GM21717 (cell line): ENCODE data around the gene TGFBI.

Experiments
- ATAC-seq: cut with Tn5 transposase; IDR thresholded peaks from one replicate; pipeline ENCODE4 v1.9.1; 2021; ENCODE audit warnings: mild to moderate bottlenecking, moderate library complexity; ENCODE audit not compliant: unreplicated experiment

TGFBI gene

DNA sequence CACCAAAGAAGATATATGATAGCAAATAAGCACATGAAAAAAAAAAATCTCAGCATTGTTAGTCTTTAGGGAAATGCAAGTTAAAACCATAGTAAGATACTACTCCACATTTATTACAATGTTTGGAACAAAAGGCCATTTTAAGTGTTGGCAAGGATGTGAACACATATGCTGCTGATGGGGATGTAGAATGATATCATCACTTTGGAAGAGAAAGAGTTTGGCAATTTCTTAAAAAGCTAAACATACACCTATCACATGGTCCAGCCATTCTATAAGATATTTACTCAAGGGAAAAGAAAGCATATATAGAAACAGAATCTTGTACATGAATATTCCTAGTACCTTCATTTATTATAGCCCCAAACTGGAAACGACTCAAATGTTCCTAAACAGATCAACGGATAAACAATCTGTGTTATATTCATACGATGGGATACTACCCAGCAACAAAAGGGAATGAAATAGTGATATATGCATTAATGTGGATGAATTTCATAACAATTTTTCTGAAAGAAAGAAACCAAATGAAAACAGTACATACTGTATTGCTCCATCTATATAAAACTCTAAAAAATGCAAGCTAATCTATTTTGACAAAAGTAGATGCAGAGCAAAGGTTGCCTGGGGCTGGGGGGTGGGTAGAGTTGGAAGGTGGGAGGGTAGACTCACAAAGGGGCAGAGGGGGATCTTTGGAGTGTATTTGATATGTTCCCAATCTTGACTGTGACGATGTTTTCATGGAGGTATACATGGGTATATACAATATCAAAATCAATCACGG is 58.2 kb downstream of the TGFBI start:
- ATAC-seq: no peak

DNA sequence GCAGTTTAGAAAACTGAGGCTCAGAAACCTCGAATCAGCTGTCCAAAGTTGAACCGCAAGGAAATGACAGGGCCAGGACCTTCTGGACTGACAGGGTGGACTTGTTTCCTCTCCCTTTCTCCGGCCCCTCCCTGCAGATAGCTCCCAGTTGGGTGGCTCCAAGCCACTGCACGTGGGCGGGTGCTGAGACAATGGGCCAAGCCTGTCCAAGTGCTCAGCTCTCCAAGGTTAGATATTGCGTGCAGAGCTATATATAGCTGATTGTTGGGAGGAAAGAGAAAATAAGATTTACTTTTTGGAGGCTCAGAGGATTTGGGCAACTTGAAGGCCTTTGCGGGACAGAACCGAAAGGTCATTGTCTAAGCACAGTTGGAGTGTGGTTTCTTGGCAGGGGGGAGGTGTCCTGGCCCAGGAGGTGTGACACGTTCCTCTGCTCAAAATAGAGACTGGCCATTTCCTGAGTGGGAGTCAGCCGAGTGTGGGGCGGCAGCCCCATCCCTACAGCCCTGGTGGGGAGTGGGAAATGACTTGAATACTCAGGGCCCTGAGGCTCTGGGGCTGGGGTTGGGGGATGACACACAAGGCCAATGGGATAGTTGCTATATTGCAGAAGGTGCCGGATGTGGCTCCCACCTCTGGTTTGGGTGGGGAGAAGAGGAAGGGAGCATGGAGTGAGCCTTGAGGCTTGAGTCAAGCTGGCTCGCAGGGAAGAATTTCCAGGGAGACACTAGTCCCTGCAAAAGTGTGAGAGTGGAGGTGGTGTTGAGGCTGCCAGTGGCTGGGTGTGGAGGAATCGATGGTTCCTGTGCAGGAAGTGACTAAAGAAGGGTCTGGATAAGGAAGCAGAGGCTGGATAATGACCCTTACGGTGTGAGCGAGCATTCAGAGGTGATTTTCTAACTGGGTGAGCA is 59.4 kb downstream of the TGFBI start:
- no peak for ATAC-seq

DNA sequence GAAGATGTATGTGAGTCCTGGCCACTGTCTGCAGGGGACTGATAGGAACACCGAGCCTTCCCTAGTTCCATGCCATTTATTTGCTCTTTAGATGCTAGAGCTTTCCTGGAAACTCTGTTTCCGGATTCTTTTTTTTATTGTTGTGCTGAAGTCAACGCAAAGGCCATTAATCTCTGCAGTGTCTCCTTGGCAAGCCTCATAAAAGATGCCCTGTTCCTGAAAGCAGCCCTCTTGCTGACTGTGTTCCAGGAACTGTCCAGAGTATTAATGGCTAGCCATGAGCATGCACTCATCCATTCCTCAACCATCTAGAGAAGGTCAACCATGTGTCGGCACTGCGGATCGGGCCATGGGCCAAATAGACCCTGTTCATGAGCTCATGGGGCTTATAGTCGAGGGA is 61.0 kb downstream of the TGFBI start:
- no peak for ATAC-seq

DNA sequence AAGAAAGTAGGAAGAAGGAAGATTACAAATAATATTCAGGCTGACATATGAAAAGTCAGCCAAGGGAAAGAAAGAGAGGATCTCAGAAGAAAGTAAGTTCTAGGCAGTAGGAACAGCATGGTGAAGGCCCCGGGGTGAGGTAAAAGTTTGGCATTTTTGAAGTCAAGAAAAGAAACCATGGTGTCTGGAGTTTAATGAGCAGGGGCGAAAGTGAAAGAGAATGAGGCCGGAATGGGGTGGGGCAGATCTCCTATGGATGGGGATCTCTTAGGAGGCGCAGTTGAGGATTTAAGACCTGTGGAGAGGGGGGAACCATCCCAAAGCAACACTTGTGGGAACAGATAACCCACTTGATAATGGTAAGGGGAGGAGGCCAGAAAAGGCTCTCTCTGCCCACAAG is 61.5 kb downstream of the TGFBI start:
- no peak for ATAC-seq

DNA sequence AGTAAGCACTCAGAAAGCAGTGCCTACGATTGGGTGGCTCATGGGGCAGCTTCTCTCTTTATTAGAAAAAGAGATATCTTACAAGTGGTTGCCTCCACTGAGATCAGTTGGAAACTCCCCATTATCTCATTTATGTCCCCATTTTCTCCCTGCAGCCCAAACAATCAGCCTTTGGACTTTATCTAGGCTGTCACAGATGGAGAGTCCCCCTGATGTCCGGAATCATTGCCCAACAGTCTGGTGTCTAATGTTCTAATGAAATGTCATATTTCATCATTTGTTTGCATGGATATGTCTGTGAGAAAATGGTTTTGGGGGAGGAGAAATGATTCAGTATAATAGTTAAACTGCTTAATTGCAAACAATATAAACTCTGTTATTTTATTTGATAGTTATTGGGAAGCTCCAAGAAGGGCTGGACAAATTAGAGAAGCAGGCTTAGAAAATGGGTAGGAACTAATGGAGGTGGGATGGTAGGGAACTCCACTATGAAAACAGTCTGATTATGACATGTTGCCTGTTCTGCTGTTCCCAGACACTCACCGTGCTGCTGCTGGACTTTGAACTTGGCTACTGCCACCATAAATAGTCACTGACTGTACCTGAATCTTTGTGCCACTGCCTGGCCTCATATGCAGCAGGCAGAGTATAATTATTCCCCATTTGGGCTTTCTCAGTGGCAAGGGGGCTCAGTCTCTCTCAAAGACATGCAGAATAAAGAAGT is 65.6 kb downstream of the TGFBI start:
- no peak for ATAC-seq

DNA sequence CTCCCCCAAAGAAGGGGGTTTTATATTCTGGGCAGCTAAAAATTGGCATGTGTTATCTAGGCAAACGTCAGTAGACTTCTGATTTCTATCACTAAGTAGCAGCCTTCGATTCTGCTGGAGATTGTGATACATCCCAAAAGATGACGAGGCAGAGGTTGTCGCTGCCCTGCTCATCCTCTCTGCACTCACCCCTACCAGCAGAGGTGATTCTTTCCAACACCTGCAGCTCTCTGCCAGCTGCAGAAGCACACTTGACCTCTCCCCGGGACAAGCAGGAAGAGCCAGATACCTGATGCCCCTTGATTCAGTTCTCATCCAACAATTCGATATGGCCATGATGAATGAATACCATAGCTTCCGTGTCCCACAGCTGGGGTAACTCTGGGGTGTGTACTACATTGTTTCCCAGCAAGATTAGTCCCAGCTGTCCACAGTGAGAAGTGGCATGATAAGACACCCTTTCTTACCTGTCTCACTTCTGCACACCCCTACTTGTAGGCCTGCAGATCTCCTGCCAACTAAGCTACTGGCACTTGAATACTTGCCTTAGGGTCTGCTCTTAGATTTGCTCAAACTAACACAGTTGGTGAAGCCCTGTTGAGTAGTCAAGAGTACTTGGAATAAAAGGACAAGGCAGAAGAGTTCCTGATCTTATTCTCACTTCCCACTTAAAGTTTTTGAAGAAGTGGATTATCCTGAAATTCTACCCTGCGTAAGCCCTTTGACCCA is 66.3 kb downstream of the TGFBI start:
- no peak for ATAC-seq

DNA sequence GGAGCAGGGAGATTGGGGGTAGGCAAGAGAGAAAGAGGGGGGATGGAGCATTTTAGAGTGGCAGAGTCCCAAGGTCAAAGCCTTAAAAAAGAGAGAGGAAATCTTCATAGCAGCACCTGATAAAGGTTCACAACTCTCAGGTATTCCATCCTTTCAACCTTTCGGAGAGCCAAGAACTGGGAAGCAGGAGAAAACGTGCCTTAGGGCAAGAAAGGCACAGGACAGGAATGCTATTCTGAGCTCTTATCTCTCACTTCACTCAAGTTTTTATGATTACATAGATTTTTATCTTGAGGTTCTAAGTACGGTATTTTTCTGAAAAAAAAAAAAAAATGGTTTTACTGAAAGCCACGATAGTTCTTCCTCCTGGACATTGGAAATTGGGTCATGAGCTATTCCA is 69.4 kb downstream of the TGFBI start:
- ATAC-seq: no peak

DNA sequence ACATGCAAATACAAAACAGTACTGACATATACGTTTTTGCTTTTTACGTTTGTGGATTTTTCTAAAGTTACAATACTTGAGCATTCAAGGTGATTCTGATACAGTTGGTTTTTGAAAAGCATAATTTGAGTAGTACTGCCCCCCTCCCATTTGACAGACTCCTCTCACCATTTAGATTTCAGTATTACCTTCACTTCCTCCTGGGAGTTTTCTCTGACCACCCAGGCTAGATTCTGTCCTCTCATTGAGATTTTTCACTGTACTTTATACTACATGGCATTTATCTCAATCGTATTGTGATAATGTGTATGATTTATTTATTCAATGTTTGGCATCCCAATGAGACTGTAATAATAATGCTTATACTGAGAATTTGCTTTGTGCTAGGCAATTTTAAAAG is 71.1 kb downstream of the TGFBI start:
- no peak for ATAC-seq

DNA sequence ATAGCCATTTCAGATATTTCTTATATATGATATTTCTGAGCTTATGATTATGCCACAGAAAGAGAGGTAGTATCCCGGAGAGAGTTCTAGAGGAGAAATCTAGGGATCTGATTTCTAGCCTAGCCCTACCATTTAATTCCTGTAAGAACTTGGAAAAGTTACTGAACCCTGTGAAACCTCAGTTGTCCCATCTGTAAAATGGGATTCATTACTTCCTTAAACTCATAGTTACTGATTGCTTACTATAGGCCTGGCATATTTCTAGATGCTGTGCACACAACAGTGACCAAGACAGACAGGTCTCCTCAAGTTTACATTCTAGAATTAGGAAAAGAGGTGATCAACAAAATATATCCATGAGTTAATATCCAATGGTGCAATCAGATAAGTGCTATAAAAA is 73.1 kb downstream of the TGFBI start:
- no peak for ATAC-seq

DNA sequence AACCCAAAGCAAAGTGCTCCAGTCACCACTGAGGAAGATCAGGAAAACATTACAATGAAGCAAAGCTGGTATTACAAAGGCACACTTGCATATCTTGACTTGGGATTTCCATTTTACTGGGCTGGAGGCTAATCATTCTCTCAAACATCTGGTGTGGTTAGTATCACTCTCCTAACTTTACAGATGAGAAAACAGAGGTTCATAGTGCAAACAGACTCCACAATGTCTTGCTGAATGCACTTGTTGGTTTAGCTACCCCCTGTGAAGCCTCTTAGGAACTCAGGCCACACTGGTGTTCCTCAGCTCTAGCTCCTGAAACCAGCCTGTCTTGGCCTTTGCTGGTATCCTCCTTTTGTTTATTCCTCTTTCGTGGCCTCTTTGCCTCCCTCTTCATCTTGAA is 74.3 kb downstream of the TGFBI start:
- peak; percentile 52 for ATAC-seq

DNA sequence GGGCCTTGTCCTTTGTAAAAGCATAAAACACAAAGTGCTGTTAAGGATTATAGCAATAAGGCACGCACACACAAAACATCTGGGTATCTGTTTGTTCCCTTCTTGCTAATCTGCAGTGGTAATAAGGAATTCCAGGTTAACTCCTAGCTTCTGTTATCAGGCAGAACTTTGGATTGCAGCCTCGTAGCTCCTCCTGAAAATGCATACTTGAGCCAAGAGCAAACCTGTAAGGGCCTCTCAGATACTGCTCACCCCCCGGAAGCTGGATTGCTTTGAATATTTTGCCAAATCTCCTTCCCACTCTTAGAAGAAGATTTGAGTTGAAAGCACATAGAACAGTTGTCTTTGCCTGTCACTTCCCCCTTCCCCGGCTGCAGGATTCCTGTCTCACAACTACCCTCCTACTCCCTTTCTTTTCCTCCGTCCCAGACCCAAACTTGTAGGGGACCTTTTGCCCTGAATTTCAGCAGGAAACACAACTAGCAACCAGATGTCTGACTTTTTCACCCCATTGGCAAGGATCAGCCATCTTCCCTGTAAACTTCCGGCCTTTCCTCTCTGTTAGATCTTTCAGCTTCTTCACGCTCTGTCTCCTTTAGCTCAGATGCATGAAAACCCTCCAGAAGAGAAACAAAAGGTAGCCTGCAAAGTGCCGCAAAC is 75.6 kb downstream of the TGFBI start:
- no peak for ATAC-seq

DNA sequence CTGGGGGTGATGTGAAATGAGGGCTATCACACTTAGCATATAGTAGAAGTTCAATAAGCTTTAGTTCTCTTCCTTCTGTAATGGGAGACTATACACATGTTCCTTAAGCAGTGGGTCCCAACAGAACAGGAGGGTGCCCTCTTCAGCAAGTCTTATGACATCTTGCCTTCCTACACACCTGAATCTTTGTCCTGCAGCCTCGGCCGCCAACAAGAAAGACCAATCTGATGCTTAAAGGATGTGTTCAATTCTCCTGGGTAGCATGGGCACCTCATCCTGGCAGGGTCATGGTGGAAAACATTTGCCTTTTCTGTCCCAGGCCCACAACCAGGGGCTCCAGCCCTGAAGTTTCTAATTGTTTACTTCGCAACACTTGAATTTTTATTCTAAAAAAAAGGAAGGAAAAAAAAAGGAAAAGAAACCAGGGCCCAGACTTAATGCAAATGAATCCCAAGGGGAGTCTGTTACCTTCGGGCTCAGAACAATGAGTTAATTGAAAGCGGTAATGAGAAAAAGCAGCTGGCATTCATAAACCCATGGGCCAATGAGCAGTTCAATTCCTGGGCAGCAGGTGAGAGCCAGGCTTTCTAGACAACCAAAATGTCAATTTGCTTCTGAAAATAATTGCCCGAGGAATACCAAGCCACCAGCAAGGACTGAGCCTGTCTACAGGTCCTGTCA is 77.7 kb downstream of the TGFBI start:
- ATAC-seq: no peak

DNA sequence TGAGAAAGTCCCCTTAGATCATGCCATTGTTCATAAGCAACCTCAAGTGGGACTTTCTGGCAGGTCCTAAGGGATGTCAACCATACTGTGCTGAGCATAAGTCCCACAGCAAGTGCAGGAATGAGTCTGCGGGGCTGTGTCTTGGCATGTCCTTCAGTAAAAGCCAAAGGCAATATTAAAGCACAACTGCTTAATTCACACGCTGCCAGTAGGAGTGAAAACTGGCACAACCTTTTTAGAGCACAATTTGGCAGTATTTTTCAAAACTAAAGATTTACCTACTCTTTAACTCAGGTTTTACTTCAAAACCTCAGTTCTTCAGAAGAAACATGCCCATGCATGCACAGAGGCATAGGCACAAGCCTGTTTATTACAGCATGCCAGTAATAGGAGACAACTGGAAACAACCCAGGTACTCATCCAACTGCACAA is 79.4 kb downstream of the TGFBI start:
- peak; percentile 75 for ATAC-seq

DNA sequence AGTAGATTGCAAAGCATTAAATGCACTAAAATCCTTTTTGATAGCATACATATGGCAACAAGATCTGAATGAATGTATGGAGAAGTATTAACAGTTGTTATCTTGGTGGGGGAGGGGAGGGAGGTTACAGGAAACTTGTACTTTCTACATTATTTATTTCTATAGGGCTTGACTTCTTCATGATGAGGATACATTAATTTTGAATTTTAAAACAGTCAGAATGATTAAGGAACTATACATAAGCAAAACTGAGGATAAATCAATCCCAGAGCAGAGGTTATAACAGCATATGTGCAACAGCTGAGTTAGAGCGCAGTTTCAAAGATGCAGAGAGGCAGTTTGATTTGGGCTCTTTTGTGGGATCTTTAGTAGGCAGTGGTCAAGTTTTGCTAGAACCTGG is 80.0 kb downstream of the TGFBI start:
- no peak for ATAC-seq

DNA sequence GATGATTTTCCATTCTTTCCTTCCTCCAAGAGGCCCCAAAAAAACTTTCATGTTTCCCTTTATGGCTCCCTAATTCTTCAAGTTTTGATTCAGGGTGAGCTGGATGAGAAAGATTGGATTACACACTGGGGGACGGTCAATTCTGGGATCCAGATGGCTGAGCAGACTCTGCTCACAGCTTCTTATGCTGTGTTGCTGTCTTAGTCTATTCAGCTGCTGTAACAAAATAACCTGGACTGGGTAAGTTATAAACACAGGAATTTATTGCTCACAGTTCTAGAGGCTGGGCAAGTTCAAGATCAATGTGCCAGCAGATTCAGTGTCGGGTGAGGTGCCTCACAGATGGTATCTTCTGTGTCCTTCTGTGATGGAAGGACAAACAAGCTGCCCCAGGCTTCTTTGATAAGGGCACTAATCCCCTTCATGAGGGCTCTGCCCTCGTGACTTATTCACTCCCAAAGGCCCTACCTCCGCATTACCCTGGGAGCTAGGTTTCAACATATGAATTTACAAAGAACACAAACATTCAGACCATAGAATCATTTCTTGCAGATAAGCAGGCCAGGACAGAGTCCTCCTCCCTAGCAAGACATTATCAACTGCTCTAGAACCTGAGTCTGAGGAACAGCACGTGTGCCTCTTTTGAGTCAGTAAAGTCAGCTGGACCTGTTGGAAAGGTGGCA is 80.8 kb downstream of the TGFBI start:
- no peak for ATAC-seq
